GM23338 (cell line): Measurements from ENCODE around the gene NFKB2. TPM values are rescaled to one million over a fixed set of nuclear protein-coding genes. Genes with fewer than 3 reads are reported as not detected.

Experiments used
- ATAC-seq: fragments of 200-7000 bp; cut with Tn5 transposase; 3 replicates; pipeline ENCODE4 v1.9.1; 2020
- DNase-seq: peaks from one replicate; pipeline ENCODE4 v3.0.0-alpha.2; 2015; ENCODE audit warnings: low spot score
- H2AFZ ChIP-seq: fragments of 200-600 bp; sonication (generic); 2 replicates; pipeline ENCODE4 v1.8.0; 2016; ENCODE audit warnings: antibody characterized with exemption, mild to moderate bottlenecking, moderate library complexity
- H3F3A ChIP-seq: fragments of 200-600 bp; sonication (generic); replicated peaks from 2 replicates; pipeline ENCODE4 v1.8.0; 2017; ENCODE audit warnings: antibody characterized with exemption, mixed run types, low read depth
- H3K27ac ChIP-seq: fragments of 200-600 bp; sonication (generic); 2 replicates; pipeline ENCODE4 v1.6.1; 2016; ENCODE audit warnings: low read depth
- H3K27me3 ChIP-seq: fragments of 200-600 bp; sonication (generic); 2 replicates; pipeline ENCODE4 v1.8.0; 2016; ENCODE audit warnings: mild to moderate bottlenecking, mixed run types, moderate library complexity; ENCODE audit not compliant: insufficient read depth
- H3K36me3 ChIP-seq: fragments of 200-600 bp; sonication (generic); 2 replicates; pipeline ENCODE4 v1.8.0; 2016; ENCODE audit warnings: mild to moderate bottlenecking; ENCODE audit not compliant: insufficient read depth
- H3K4me1 ChIP-seq: fragments of 200-600 bp; sonication (generic); 2 replicates; pipeline ENCODE4 v1.8.0; 2016; ENCODE audit warnings: mild to moderate bottlenecking, moderate library complexity; ENCODE audit not compliant: insufficient read depth
- H3K4me2 ChIP-seq: fragments of 200-600 bp; sonication (generic); 2 replicates; pipeline ENCODE4 v1.7.1; 2017; ENCODE audit warnings: mixed run types
- H3K4me3 ChIP-seq: fragments of 200-600 bp; sonication (generic); 2 replicates; pipeline ENCODE4 v1.6.1; 2016; ENCODE audit warnings: mixed run types
- H3K79me2 ChIP-seq: fragments of 200-600 bp; sonication (generic); replicated peaks from 2 replicates; pipeline ENCODE4 v1.8.0; 2017; ENCODE audit warnings: mild to moderate bottlenecking; ENCODE audit not compliant: insufficient read depth
- H3K9me2 ChIP-seq: fragments of 200-600 bp; sonication (generic); 2 replicates; pipeline ENCODE4 v1.8.0; 2017; ENCODE audit not compliant: insufficient read depth
- H4K20me1 ChIP-seq: fragments of 200-600 bp; sonication (generic); replicated peaks from 2 replicates; pipeline ENCODE4 v1.8.0; 2017; ENCODE audit warnings: mild to moderate bottlenecking; ENCODE audit not compliant: insufficient read depth
- H3K27ac Mint-ChIP-seq: 2 replicates; pipeline ENCODE4 v1.8.0; 2020; ENCODE audit warnings: inconsistent platforms, mild to moderate bottlenecking, moderate library complexity, mixed read lengths
- H3K27me3 Mint-ChIP-seq: 3 replicates; pipeline ENCODE4 v1.8.0; 2022; ENCODE audit warnings: low read depth, mild to moderate bottlenecking, moderate library complexity, mixed read lengths, inconsistent platforms; ENCODE audit not compliant: insufficient read depth, poor library complexity
- H3K36me3 Mint-ChIP-seq: 3 replicates; pipeline ENCODE4 v1.8.0; 2021; ENCODE audit warnings: low read depth, mild to moderate bottlenecking, inconsistent platforms, moderate library complexity, mixed read lengths
- H3K4me1 Mint-ChIP-seq: 3 replicates; pipeline ENCODE4 v1.8.0; 2020; ENCODE audit warnings: mild to moderate bottlenecking, inconsistent platforms, mixed read lengths
- H3K4me3 Mint-ChIP-seq: 3 replicates; pipeline ENCODE4 v1.8.0; 2021; ENCODE audit warnings: moderate library complexity, mild to moderate bottlenecking, inconsistent platforms, mixed read lengths
- H3K9me3 Mint-ChIP-seq: 3 replicates; pipeline ENCODE4 v1.8.0; 2020; ENCODE audit warnings: moderate library complexity, mild to moderate bottlenecking, inconsistent platforms, mixed read lengths
- EZH2phosphoT487 ChIP-seq: fragments of 200-600 bp; sonication (generic); IDR thresholded peaks from one replicate; pipeline ENCODE4 v1.8.1; 2018; ENCODE audit warnings: antibody characterized with exemption; ENCODE audit not compliant: unreplicated experiment
- JUNB ChIP-seq: IDR thresholded peaks from one replicate; pipeline ENCODE4 v1.6.1; 2016; ENCODE audit warnings: antibody characterized with exemption; ENCODE audit not compliant: unreplicated experiment
- NANOG ChIP-seq: IDR thresholded peaks from 2 replicates; pipeline ENCODE4 v1.6.1; 2016; ENCODE audit warnings: antibody characterized with exemption, borderline replicate concordance
- POLR2AphosphoS5 ChIP-seq: IDR thresholded peaks from 2 replicates; pipeline ENCODE4 v1.6.1; 2016; ENCODE audit warnings: antibody characterized with exemption, low read depth
- STAT1 ChIP-seq: IDR thresholded peaks from one replicate; pipeline ENCODE4 v1.6.1; 2016; ENCODE audit warnings: antibody characterized with exemption; ENCODE audit not compliant: unreplicated experiment
- ZNF331 ChIP-seq: fragments of 250-450 bp; sonication (Bioruptor Pico); IDR thresholded peaks from 2 replicates; pipeline ENCODE4 v1.5.0; 2020; ENCODE audit warnings: low read depth, mild to moderate bottlenecking, moderate library complexity
- ZNF462 ChIP-seq: fragments of 250-450 bp; sonication (Bioruptor Pico); IDR thresholded peaks from 2 replicates; pipeline ENCODE4 v1.5.0; 2020; ENCODE audit warnings: mild to moderate bottlenecking, moderate library complexity
- polyA plus RNA-seq: library from polyadenylated mRNA; unstranded; fragments of >200 nt; fragmentation: Nextera tagmentation; extraction: Ambion mirVana; gene quantifications from 2 replicates; pipeline ENCODE4 v1.2.1, GENCODE V29; 2016
- total RNA-seq: library from RNA; depleted of rRNA; stranded (reverse); fragments of >200 nt; shearing (Covaris generic); gene quantifications from 2 replicates; pipeline ENCODE4 v1.2.3, GENCODE V29; 2014
- TF ChIP-seq, protein P1 (sequence below): IDR thresholded peaks from 2 replicates; pipeline ENCODE4 v1.6.1; 2016; ENCODE audit warnings: antibody characterized with exemption
- TF ChIP-seq, protein P2 (sequence below): IDR thresholded peaks from one replicate; pipeline ENCODE4 v1.6.1; 2018; ENCODE audit warnings: antibody characterized with exemption; ENCODE audit not compliant: unreplicated experiment
- TF ChIP-seq, protein P3 (sequence below), 2 experiments: fragments of 200-600 bp in 1 of 2; sonication (generic) in 1 of 2; conservative IDR thresholded peaks; 2 replicates each; pipeline versions ENCODE4 v1.5.1 to v1.6.1; 2016 to 2017; ENCODE audit warnings: antibody characterized with exemption in 2 of 2, low read depth in 2 of 2, mild to moderate bottlenecking in 2 of 2, moderate library complexity in 1 of 2

Gene NFKB2
- total and polyA plus RNA-seq, 2 experiments from 2014 or later = 6.8 to 29.4 TPM

DNA sequence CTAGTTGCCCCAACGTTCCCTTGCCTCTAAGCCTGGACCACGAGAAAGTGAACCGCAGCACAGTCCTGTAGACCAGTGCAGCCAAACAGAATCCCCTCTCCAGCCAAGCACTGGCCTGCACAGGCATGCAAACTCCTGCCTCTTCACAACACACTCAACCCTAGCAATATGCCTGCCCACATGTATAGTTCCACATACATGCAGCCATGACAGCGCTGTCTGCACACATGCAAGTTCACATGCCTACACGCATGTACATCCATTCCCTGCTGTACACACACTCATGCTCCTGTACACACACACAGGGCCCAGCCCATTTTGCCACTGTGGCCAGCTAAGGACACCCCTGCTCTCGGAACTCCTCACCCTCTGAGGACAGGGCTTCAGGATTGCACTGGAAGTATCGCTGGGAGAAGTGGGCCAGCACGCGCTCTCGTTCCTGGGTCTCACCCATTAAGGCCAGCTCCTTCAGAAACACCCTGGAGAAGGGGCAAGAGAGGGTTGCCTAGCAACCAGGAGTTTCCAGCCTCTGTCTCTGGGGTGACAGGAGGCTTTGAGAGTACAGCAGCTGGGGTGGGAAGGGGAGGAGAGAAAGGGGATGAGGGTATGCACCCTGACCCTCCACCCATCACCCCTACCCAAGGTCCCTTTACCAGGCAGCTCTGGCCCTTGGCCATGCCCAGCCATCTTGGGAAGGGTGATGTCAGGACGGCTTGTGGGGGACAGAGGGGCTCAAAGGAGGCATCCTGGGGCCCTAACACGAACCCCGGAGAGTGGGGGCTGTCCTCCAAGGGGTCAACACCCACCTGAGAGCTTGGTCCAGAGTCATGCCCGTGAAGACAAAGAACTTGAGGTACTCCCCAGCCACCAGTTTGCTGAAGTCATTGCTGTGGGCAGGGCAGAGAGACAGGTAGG lies 16.1 kb downstream of the NFKB2 start (continued):
- TF ChIP-seq, protein P1, sequence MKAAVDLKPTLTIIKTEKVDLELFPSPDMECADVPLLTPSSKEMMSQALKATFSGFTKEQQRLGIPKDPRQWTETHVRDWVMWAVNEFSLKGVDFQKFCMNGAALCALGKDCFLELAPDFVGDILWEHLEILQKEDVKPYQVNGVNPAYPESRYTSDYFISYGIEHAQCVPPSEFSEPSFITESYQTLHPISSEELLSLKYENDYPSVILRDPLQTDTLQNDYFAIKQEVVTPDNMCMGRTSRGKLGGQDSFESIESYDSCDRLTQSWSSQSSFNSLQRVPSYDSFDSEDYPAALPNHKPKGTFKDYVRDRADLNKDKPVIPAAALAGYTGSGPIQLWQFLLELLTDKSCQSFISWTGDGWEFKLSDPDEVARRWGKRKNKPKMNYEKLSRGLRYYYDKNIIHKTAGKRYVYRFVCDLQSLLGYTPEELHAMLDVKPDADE = no peak
- TF ChIP-seq EZH2phosphoT487 (no peak), JUNB (no peak), ZNF331 (CRISPR knock-in tag) (no peak), POLR2AphosphoS5 (no peak)

DNA sequence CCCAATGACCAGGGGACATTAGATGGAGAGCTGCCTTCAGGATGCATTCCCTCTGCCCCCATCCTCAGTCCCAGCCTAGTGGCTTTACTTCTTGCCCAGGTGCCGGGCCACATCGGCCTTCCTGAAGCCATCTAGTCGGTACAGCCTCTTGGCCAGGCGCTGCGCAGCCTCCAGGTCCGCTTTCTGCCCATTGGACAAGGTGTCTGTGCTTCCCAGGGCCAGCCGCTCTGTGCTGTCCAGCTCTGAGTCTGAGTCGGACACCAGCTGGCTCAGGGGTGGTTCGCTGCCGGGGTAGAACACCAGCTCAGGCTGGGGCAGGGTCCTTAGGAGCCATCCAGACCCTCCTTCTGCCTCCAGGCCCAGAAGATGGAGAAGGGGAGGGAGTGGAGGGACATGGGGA lies 16.8 kb downstream of the NFKB2 start:
- Histone ChIP-seq H3K27me3 (peaks cover 49% of the 10 kb centered on the region), H4K20me1 (no peaks in the 10 kb centered on the region), H3K4me2 (no peak overlapping the region), H3F3A (peaks cover 7% of the 10 kb centered on the region), H3K79me2 (no peaks in the 10 kb centered on the region), H3K27ac (no peak overlapping the region), H3K9me2 (no peaks in the 10 kb centered on the region), H3K4me3 (no peak overlapping the region), H2AFZ (no peak overlapping the region), H3K36me3 (no peaks in the 10 kb centered on the region), H3K4me1 (peaks cover 16% of the 10 kb centered on the region)
- no peak overlapping the region for H3K4me3 Mint-ChIP-seq
- no peak for ATAC-seq
- peaks cover 52% of the 10 kb centered on the region for H3K27me3 Mint-ChIP-seq
- no peak for DNase-seq
- no peak overlapping the region for H3K27ac Mint-ChIP-seq
- no peaks in the 10 kb centered on the region for H3K9me3 Mint-ChIP-seq
- H3K4me1 Mint-ChIP-seq = peaks cover 34% of the 10 kb centered on the region
- peaks cover 2% of the 10 kb centered on the region; the same call in 1 of the 3 replicates for H3K36me3 Mint-ChIP-seq
- no peak for TF ChIP-seq POLR2AphosphoS5
- TF ChIP-seq, protein P2, sequence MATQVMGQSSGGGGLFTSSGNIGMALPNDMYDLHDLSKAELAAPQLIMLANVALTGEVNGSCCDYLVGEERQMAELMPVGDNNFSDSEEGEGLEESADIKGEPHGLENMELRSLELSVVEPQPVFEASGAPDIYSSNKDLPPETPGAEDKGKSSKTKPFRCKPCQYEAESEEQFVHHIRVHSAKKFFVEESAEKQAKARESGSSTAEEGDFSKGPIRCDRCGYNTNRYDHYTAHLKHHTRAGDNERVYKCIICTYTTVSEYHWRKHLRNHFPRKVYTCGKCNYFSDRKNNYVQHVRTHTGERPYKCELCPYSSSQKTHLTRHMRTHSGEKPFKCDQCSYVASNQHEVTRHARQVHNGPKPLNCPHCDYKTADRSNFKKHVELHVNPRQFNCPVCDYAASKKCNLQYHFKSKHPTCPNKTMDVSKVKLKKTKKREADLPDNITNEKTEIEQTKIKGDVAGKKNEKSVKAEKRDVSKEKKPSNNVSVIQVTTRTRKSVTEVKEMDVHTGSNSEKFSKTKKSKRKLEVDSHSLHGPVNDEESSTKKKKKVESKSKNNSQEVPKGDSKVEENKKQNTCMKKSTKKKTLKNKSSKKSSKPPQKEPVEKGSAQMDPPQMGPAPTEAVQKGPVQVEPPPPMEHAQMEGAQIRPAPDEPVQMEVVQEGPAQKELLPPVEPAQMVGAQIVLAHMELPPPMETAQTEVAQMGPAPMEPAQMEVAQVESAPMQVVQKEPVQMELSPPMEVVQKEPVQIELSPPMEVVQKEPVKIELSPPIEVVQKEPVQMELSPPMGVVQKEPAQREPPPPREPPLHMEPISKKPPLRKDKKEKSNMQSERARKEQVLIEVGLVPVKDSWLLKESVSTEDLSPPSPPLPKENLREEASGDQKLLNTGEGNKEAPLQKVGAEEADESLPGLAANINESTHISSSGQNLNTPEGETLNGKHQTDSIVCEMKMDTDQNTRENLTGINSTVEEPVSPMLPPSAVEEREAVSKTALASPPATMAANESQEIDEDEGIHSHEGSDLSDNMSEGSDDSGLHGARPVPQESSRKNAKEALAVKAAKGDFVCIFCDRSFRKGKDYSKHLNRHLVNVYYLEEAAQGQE = no peak
- TF ChIP-seq, protein P3, sequence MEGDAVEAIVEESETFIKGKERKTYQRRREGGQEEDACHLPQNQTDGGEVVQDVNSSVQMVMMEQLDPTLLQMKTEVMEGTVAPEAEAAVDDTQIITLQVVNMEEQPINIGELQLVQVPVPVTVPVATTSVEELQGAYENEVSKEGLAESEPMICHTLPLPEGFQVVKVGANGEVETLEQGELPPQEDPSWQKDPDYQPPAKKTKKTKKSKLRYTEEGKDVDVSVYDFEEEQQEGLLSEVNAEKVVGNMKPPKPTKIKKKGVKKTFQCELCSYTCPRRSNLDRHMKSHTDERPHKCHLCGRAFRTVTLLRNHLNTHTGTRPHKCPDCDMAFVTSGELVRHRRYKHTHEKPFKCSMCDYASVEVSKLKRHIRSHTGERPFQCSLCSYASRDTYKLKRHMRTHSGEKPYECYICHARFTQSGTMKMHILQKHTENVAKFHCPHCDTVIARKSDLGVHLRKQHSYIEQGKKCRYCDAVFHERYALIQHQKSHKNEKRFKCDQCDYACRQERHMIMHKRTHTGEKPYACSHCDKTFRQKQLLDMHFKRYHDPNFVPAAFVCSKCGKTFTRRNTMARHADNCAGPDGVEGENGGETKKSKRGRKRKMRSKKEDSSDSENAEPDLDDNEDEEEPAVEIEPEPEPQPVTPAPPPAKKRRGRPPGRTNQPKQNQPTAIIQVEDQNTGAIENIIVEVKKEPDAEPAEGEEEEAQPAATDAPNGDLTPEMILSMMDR (conservative IDR thresholded peaks at IDR 0.05; ENCODE audit: low read depth in 2 of 2) = no peak
- TF ChIP-seq JUNB = no peak
- no peak for TF ChIP-seq NANOG
- TF ChIP-seq ZNF331 (CRISPR knock-in tag) = no peak
- TF ChIP-seq EZH2phosphoT487 = no peak
- no peak for TF ChIP-seq ZNF462
- TF ChIP-seq STAT1 = no peak
